ENCODE data around the gene ITIH3.

Gene ITIH3

GRCh38 chr3:52820736-52821135, 26.1 kb downstream of the ITIH3 start:
- no peak overlapping the region for H3K9ac ChIP-seq (ENCODE audit: low read depth, low read length)
- no peak overlapping the region for H3K4me3 ChIP-seq (ENCODE audit: low read length)
- H3K27ac ChIP-seq (ENCODE audit: low read length): no peak overlapping the region
- no peaks in the 10 kb centered on the region for H3K36me3 ChIP-seq (ENCODE audit: insufficient read depth, low read depth, low read length)
- H3K4me1 ChIP-seq (ENCODE audit: insufficient read depth, low read length): 0 out of 2 replicates have a peak, but pooled peaks cover 4% of the 10 kb centered on the region
- no peaks in the 10 kb centered on the region for H3K27me3 ChIP-seq (ENCODE audit: insufficient read depth, low read length)
- no peaks in the 10 kb centered on the region for H3K9me3 ChIP-seq (ENCODE audit: insufficient read depth, low read depth, low read length)

GRCh38 chr3:52822363-52822762, 27.8 kb downstream of the ITIH3 start:
- no peaks in the 10 kb centered on the region for H3K27me3 ChIP-seq (ENCODE audit: insufficient read depth, low read length)
- H3K4me1 ChIP-seq (ENCODE audit: insufficient read depth, low read length): 0 out of 2 replicates have a peak, but pooled peaks cover 4% of the 10 kb centered on the region
- H3K27ac ChIP-seq (ENCODE audit: low read length): no peak overlapping the region
- H3K36me3 ChIP-seq (ENCODE audit: insufficient read depth, low read depth, low read length): no peaks in the 10 kb centered on the region
- H3K9ac ChIP-seq (ENCODE audit: low read depth, low read length): no peak overlapping the region
- no peaks in the 10 kb centered on the region for H3K9me3 ChIP-seq (ENCODE audit: insufficient read depth, low read depth, low read length)
- H3K4me3 ChIP-seq (ENCODE audit: low read length): no peak overlapping the region

GRCh38 chr3:52824037-52824436, 29.4 kb downstream of the ITIH3 start:
- H3K4me1 ChIP-seq (ENCODE audit: insufficient read depth, low read length): 0 out of 2 replicates have a peak, but pooled peaks cover 4% of the 10 kb centered on the region
- H3K36me3 ChIP-seq (ENCODE audit: insufficient read depth, low read depth, low read length): no peaks in the 10 kb centered on the region
- H3K9ac ChIP-seq (ENCODE audit: low read depth, low read length): no peak overlapping the region
- H3K9me3 ChIP-seq (ENCODE audit: insufficient read depth, low read depth, low read length): no peaks in the 10 kb centered on the region
- H3K4me3 ChIP-seq (ENCODE audit: low read length): no peak overlapping the region
- no peaks in the 10 kb centered on the region for H3K27me3 ChIP-seq (ENCODE audit: insufficient read depth, low read length)
- no peak overlapping the region for H3K27ac ChIP-seq (ENCODE audit: low read length)

- H3K27ac ChIP-seq (ENCODE audit: low read length): no peak overlapping the region
- H3K4me1 ChIP-seq (ENCODE audit: insufficient read depth, low read length): no peaks in the 10 kb centered on the region
- no peak overlapping the region for H3K4me3 ChIP-seq (ENCODE audit: low read length)
- no peak overlapping the region for H3K9ac ChIP-seq (ENCODE audit: low read depth, low read length)
- no peaks in the 10 kb centered on the region for H3K9me3 ChIP-seq (ENCODE audit: insufficient read depth, low read depth, low read length)
- H3K36me3 ChIP-seq (ENCODE audit: insufficient read depth, low read depth, low read length): no peaks in the 10 kb centered on the region
- no peaks in the 10 kb centered on the region for H3K27me3 ChIP-seq (ENCODE audit: insufficient read depth, low read length)
These were observed 32.8 kb downstream of the ITIH3 start for GRCh38 chr3:52827441-52827840.

- H3K27me3 ChIP-seq (ENCODE audit: insufficient read depth, low read length): no peaks in the 10 kb centered on the region
- H3K9me3 ChIP-seq (ENCODE audit: insufficient read depth, low read depth, low read length): no peaks in the 10 kb centered on the region
- no peak overlapping the region for H3K9ac ChIP-seq (ENCODE audit: low read depth, low read length)
- no peaks in the 10 kb centered on the region for H3K4me1 ChIP-seq (ENCODE audit: insufficient read depth, low read length)
- H3K36me3 ChIP-seq (ENCODE audit: insufficient read depth, low read depth, low read length): no peaks in the 10 kb centered on the region
- no peak overlapping the region for H3K27ac ChIP-seq (ENCODE audit: low read length)
- no peak overlapping the region for H3K4me3 ChIP-seq (ENCODE audit: low read length)
These were observed 33.3 kb downstream of the ITIH3 start for GRCh38 chr3:52827866-52828376.

GRCh38 chr3:52829482-52829881, 34.9 kb downstream of the ITIH3 start:
- no peaks in the 10 kb centered on the region for H3K4me1 ChIP-seq (ENCODE audit: insufficient read depth, low read length)
- H3K36me3 ChIP-seq (ENCODE audit: insufficient read depth, low read depth, low read length): no peaks in the 10 kb centered on the region
- no peaks in the 10 kb centered on the region for H3K27me3 ChIP-seq (ENCODE audit: insufficient read depth, low read length)
- no peaks in the 10 kb centered on the region for H3K9me3 ChIP-seq (ENCODE audit: insufficient read depth, low read depth, low read length)
- no peak overlapping the region for H3K4me3 ChIP-seq (ENCODE audit: low read length)
- H3K9ac ChIP-seq (ENCODE audit: low read depth, low read length): no peak overlapping the region
- H3K27ac ChIP-seq (ENCODE audit: low read length): no peak overlapping the region

GRCh38 chr3:52829906-52830463, 35.4 kb downstream of the ITIH3 start:
- H3K27me3 ChIP-seq (ENCODE audit: insufficient read depth, low read length): no peaks in the 10 kb centered on the region
- no peak overlapping the region for H3K27ac ChIP-seq (ENCODE audit: low read length)
- no peaks in the 10 kb centered on the region for H3K4me1 ChIP-seq (ENCODE audit: insufficient read depth, low read length)
- no peaks in the 10 kb centered on the region for H3K9me3 ChIP-seq (ENCODE audit: insufficient read depth, low read depth, low read length)
- no peak overlapping the region for H3K4me3 ChIP-seq (ENCODE audit: low read length)
- no peak overlapping the region for H3K9ac ChIP-seq (ENCODE audit: low read depth, low read length)
- no peaks in the 10 kb centered on the region for H3K36me3 ChIP-seq (ENCODE audit: insufficient read depth, low read depth, low read length)

- Histone ChIP-seq H3K27ac (ENCODE audit: low read length) (no peak within 1 kb of the TSS), H3K27me3 (ENCODE audit: insufficient read depth, low read length) (no peaks in the 10 kb centered on the region), H3K4me1 (ENCODE audit: insufficient read depth, low read length) (no peaks in the 10 kb centered on the region), H3K4me3 (ENCODE audit: low read length) (no peak within 1 kb of the TSS), H3K9me3 (ENCODE audit: insufficient read depth, low read depth, low read length) (no peaks in the 10 kb centered on the region), H3K9ac (ENCODE audit: low read depth, low read length) (no peak within 1 kb of the TSS), H3K36me3 (ENCODE audit: insufficient read depth, low read depth, low read length) (no peaks in the 10 kb centered on the region)
These were observed 36.1 kb downstream of the ITIH3 start, which contains the start of gene ITIH4 for GRCh38 chr3:52830535-52831258. Gene ITIH4, minus strand, starts transcription at chr3:52830672. Its CDS starts 30 bp downstream, at chr3:52830642.

- Histone ChIP-seq H3K27ac (ENCODE audit: low read length) (no peak overlapping the region), H3K4me1 (ENCODE audit: insufficient read depth, low read length) (no peaks in the 10 kb centered on the region)
These were observed 37.1 kb downstream of the ITIH3 start for GRCh38 chr3:52831500-52832301.

GRCh38 chr3:52833202-52833601, 38.6 kb downstream of the ITIH3 start:
- H3K9ac ChIP-seq (ENCODE audit: low read depth, low read length): no peak overlapping the region
- H3K36me3 ChIP-seq (ENCODE audit: insufficient read depth, low read depth, low read length): no peaks in the 10 kb centered on the region; the same call in 1 of the 2 replicates
- H3K27me3 ChIP-seq (ENCODE audit: insufficient read depth, low read length): no peaks in the 10 kb centered on the region
- no peaks in the 10 kb centered on the region for H3K4me1 ChIP-seq (ENCODE audit: insufficient read depth, low read length)
- H3K27ac ChIP-seq (ENCODE audit: low read length): no peak overlapping the region
- H3K4me3 ChIP-seq (ENCODE audit: low read length): no peak overlapping the region
- no peaks in the 10 kb centered on the region for H3K9me3 ChIP-seq (ENCODE audit: insufficient read depth, low read depth, low read length)

More at GRCh38 chr3:52831500-52832301, 37.1 kb downstream of the ITIH3 start:
- H3K9ac ChIP-seq (ENCODE audit: low read depth, low read length): no peak overlapping the region
- H3K9me3 ChIP-seq (ENCODE audit: insufficient read depth, low read depth, low read length): no peaks in the 10 kb centered on the region
- H3K36me3 ChIP-seq (ENCODE audit: insufficient read depth, low read depth, low read length): no peaks in the 10 kb centered on the region; the same call in 1 of the 2 replicates
- no peak overlapping the region for H3K4me3 ChIP-seq (ENCODE audit: low read length)
- no peaks in the 10 kb centered on the region for H3K27me3 ChIP-seq (ENCODE audit: insufficient read depth, low read length)

- Histone ChIP-seq H3K27me3 (ENCODE audit: insufficient read depth, low read length) (no peaks in the 10 kb centered on the region), H3K4me1 (ENCODE audit: insufficient read depth, low read length) (no peaks in the 10 kb centered on the region), H3K9ac (ENCODE audit: low read depth, low read length) (no peak within 1 kb of the TSS), H3K9me3 (ENCODE audit: insufficient read depth, low read depth, low read length) (no peaks in the 10 kb centered on the region), H3K4me3 (ENCODE audit: low read length) (no peak within 1 kb of the TSS), H3K36me3 (ENCODE audit: insufficient read depth, low read depth, low read length) (no peaks in the 10 kb centered on the region; the same call in 1 of the 2 replicates), H3K27ac (ENCODE audit: low read length) (no peak within 1 kb of the TSS)
These were observed 40.4 kb downstream of the ITIH3 start, which contains the start of gene MUSTN1 for GRCh38 chr3:52834871-52835501. Gene MUSTN1, minus strand, starts transcription at chr3:52835019. Its CDS starts 71 bp downstream, at chr3:52834948.

Measured in iPS-20b (cell line).